Activated CD8-positive, alpha-beta memory T cell treated with anti-CD3 and anti-CD28 coated beads, Interleukin-2, amount 50 U/mL, for 24 hours (primary cell): ENCODE data around the gene RACGAP1.

Experiments used
- DNase-seq: peaks from one replicate; pipeline ENCODE4 v3.0.0-alpha.2; 2020; ENCODE audit errors: extremely low read depth

RACGAP1 gene

DNA sequence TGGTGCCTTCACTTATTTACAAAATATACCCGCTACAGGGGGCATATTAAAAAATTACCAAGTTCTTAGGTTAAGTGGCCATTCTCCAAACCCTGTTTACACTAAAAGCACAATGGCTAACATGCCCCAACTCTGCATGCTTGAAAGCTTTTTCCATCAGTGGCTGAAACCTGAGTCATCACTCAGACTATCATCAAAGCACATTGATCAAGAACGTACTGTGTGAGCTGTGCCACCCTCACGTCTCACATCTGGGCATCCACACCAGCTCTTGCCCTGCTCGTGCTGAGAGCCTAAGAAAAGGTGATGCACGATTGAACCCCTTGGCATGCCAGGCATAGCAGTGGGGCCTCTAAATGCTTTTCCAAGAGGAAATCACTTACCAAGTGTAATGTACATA lies 39.3 kb downstream of the RACGAP1 start:
- no peak for DNase-seq

DNA sequence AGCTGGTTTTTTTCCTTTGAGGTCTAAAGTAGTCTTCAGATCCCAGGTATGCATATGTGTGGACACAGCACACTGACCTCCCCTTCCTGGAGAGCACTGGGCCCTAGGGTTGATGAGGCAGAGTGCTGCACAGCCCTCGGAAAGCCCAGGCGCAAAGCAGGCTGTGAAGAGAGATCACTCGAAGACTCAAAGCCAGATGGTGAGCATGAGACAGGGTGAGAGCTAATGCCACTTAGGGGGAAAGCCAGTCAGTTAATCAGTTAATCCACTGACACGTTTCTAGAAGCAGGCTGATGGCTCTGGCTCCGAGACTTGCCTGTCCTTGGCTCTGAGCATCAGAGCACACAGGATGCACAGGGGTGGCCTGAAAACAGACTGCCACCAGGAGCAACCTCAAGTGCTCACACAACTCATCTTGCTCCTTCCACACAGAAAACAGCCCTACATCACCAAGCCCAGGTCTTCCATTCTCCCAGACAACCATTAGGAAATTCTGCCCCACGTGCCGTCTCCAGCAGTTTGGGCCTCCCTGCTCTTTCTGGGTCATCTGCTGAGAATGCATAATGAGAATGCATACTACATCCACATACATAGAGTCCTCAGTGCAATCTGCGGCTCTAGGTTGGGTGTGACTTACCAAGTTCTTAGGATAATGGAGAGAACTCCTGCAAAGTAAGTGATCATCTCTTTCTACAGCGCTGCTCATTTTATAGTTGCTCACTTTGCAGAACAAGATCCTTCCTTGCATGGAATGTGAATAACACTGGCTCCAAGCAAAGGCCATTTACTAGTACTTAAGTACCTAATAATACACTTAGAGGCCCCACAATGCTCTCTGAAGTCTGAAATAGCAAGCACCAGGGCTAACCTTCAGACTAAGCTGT lies 40.6 kb downstream of the RACGAP1 start:
- DNase-seq, result no peak

- no peak for DNase-seq
These were observed 41.4 kb downstream of the RACGAP1 start for GRCh38 chr12:49983892-49984291.

GRCh38 chr12:49982246-49983087 lies 42.8 kb downstream of the RACGAP1 start:
- DNase-seq, result no peak

DNA sequence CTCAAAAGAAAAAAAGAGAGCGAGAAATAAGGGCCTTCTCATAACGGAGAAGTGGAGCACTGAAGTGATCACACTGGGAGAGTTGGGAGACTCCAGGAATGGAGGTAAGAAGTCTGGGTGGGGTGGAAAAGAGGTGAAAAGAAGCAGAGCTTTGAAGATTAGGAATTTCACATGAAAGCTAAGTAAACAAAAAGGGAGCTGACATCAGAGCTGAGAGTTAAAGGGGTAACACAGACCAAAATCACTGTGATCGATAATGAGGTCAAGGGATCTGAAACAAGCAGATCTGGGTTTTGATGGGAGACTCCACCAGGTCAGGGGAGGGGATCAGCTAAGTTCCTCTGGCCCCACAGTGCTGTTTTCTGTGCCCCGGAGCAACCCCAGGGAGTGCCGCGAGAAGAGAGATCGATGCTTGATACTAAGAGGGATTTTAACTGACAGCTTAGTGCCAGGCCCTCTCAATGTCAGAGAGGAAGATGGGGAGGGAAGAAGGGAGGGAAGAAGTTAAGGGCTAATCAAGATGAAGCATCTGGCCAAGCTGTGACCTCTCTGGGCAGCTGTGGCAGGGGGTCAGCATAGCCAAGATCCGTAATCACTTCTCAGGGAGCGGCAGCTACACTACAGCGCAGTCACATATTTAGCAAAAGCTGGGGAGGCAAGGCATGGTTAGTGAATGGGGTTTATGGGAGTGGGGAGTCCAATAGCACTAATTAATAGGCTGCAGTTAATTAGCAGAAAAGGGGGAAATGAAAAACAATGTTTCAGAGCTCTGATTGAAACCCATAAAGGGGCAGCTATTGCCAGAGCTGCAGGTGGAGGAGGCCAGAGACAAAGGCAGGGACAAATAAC lies 44.6 kb downstream of the RACGAP1 start:
- no peak for DNase-seq

- DNase-seq, result no peak
These were observed 45.5 kb downstream of the RACGAP1 start for GRCh38 chr12:49979791-49980190.

DNA sequence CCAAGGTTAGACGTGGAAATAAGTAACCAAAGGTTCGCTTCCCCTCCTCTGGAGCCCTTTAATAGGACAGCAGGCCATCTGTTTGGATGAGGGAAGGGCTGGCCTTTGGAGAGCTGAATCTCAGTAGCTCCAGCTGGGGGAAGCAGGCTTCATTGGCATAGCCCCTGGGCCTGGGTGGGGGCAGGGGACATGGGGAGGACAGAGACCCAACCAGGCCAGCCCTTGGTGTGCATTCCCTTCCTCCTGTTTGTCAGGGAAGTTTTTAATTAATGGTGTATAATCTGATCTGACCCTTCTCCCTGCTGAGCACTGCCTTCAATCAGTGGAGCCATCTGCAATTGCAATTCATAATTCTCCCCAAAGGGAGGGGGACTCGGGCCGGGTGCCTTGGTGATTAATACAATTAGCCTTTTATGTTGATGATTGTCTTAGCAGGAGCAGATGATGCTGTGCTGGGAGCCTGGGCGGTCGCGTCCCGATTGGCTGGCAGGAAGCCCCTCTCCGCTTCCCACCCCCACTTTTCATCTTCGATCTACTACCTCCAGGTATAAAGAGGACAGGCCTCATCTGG lies 46.2 kb downstream of the RACGAP1 start:
- DNase-seq, result no peak

DNA sequence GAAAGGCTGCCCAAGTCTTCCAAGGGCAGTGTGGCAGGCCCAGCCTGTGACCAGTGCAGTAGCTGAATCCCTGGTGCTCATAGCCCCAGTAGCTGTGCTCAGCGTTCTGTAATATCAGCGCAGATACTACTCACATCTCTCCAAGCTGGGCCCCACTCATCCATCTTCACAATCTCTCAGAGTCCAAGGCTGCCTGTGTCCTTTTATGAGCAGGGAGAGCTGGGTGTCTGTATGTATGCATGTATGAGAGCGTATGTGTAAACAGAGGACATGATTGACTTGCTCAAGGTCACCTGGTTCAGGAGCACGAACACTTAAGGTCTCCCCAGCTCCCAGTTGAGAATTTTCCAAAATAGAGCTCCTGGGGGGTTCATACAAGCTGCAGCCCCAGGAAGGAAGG lies 47.2 kb downstream of the RACGAP1 start:
- DNase-seq, result no peak

- no peak for DNase-seq
These were observed 48.7 kb downstream of the RACGAP1 start for GRCh38 chr12:49976557-49976956.

DNA sequence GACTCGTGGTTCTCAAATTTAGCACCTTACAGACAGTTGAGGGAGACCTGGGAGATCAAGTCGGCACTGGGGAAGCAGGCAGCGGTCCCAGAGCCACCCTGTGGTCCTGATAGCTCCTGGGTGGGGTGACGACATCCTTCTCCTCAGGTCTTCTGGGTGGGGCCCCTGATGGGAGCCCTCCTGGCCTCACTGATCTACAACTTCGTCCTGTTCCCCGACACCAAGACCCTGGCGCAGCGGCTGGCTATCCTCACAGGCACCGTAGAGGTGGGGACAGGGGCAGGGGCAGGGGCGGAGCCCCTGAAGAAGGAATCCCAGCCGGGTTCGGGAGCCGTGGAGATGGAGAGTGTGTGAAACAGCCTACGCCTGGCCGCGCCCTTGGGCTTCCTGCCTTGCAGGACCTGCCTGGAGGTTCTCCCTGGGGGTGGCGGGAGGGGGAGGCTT lies 50.0 kb downstream of the RACGAP1 start:
- DNase-seq, result no peak

- DNase-seq, result no peak
These were observed 50.5 kb downstream of the RACGAP1 start for GRCh38 chr12:49974677-49975317.

- no peak for DNase-seq
These were observed 51.0 kb downstream of the RACGAP1 start for GRCh38 chr12:49974231-49974675.

DNA sequence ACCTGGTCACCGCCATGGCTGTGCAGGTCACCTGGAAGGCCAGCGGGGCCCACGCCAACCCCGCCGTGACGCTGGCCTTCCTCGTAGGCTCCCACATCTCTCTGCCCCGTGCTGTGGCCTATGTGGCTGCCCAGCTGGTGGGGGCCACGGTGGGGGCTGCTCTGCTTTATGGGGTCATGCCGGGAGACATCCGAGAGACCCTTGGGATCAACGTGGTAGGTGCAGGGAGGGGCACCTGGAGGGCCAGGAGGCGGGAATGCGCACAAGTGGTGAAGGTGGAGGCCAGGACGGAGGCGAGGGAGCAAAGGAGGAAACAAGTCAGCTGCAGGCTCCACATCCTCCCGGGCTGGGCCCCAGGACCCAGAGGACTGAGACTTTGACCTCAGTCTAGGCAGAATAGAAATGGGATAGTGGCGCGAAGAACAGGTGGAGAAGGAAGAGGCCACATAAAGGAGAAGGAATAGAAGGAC lies 51.9 kb downstream of the RACGAP1 start:
- DNase-seq, result no peak

- no peak for DNase-seq
These were observed 52.5 kb downstream of the RACGAP1 start, which contains the start of gene AQP6 for GRCh38 chr12:49972641-49973360. AQP6 (plus strand) TSS chr12:49972947; CDS start chr12:49973174, 227 bp downstream.

- no peak for DNase-seq
These were observed 53.2 kb downstream of the RACGAP1 start for GRCh38 chr12:49972129-49972528.

GRCh38 chr12:49971141-49971540 lies 54.2 kb downstream of the RACGAP1 start:
- DNase-seq, result no peak

- DNase-seq, result no peak
These were observed 54.6 kb downstream of the RACGAP1 start for GRCh38 chr12:49970658-49971057.

DNA sequence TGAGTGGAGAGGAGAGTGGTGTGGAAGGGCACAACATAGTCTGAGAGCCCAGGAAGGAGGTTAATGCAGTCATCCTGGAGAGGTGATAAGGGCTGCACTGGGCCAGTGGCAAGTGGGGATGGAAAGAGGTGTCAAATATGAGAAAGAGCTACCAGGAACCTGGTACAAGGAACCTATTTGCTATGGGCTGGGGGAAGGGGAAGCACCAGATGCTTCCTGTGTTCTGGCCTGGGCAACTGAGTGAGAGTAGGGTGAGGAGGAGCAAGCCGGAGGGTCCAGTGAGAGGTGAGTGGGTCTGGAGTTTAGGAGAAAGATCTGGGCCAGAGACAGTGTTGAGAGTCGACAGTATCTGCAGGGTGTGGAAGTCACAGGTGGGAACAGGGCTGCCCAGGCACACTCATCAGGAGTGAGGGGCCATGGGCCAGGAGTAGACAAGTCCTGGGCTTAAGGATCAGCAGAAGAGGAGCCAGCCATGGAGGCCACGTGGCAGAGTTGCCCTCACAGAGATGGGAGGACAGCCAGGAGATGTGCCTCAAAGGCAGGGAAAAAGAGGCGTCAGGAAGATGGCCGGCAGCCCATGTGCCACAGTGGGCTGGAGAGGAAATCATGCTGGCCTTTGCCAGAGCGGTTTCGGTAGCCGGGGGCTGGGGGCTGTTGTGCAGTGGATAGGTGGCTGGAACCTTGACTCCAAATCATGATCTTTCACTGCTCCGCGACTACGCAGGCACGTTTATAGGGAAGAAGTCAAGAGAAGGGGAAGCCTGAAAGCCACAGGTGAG lies 55.5 kb downstream of the RACGAP1 start:
- no peak for DNase-seq

DNA sequence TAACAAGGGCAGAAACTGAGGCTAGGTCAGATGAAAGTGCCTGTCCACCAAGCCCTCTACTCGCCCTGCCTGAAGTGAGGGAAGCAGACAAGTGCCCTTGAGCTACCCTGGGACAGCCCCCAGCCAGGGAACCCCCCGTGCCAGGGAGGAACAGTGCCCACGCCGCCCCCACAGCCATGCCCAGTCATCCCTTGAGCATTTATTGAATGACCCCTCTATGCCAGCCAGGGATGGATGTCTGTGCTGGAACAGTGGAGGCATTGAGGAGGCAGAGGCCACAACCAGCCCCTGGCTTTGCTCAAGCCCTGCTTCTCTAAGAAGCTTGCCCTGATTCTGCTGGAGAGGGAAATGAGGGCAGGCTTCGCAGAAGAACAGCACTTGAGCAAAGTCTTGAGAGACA lies 56.3 kb downstream of the RACGAP1 start:
- DNase-seq, result no peak
